Liver (tissue), 2 donors: ENCODE results near the gene PLA2G4E.

Experiments used
- CTCF ChIP-seq: fragments of 150-350 bp; IDR thresholded peaks from 2 replicates; pipeline ENCODE4 v1.5.1; 2017; ENCODE audit warnings: improper control_type of control experiment, low read depth, low read length; ENCODE audit not compliant: missing input control
- REST ChIP-seq: IDR thresholded peaks from 2 replicates; pipeline ENCODE4 v1.6.1; 2016; ENCODE audit warnings: antibody characterized with exemption, mild to moderate bottlenecking
- donor health status: healthy.

GRCh38 chr15:41933771-41934170 lies 87.1 kb downstream of the PLA2G4E start:
- TF ChIP-seq REST (no peak), CTCF (no peak)
